H1 (cell line): Measurements from ENCODE around the gene LENG9. TPM values are rescaled to one million over a fixed set of nuclear protein-coding genes. Genes with fewer than 3 reads are reported as not detected.
"Not testable (repeated sequence)": the region's sequence is repeated elsewhere in the genome, so short reads cannot be mapped to it uniquely, and the experiment has no call there.

Source experiments
- CTCF ChIA-PET: fragments of 300-600 bp; sonication (Branson Sonifier 250); formaldehyde crosslinking; loops from one replicate; lab custom pipeline; 2021; ENCODE audit not compliant: partially characterized antibody; lab: Charles Lee
- POLR2A ChIA-PET: fragments of 300-600 bp; sonication (Branson Sonifier 250); formaldehyde crosslinking; loops from one replicate; lab custom pipeline; 2021; ENCODE audit warnings: inconsistent platforms; ENCODE audit not compliant: partially characterized antibody; lab: Charles Lee
- DNase-seq, 2 experiments: peaks; one replicate each; pipeline versions ENCODE4 v3.0.0 to v3.0.0-alpha.2; 2010 to 2022; ENCODE audit warnings: low spot score in 2 of 2, low read depth in 1 of 2, mixed read lengths in 1 of 2
- FAIRE-seq: peaks from 2 replicates; lab custom pipeline; 2011; peaks lifted over from hg19 to GRCh38; lab: Jason Lieb, UNC
- H2AFZ ChIP-seq: 2 replicates; pipeline ENCODE4 v1.8.1; 2012; ENCODE audit warnings: low read length, inconsistent platforms
- H2AK5ac ChIP-seq: 2 replicates; pipeline ENCODE4 v1.6.1; 2013; ENCODE audit warnings: low read depth, low read length
- H2BK120ac ChIP-seq: replicated peaks from 2 replicates; pipeline ENCODE3; 2013; ENCODE audit warnings: low read depth, low read length, inconsistent platforms
- H2BK12ac ChIP-seq: 2 replicates; pipeline ENCODE4 v1.6.1; 2013; ENCODE audit warnings: low read depth, low read length
- H2BK15ac ChIP-seq: 2 replicates; pipeline ENCODE4 v1.6.1; 2013; ENCODE audit warnings: low read length
- H2BK20ac ChIP-seq: 2 replicates; pipeline ENCODE4 v1.6.1; 2013; ENCODE audit warnings: low read length
- H2BK5ac ChIP-seq: 2 replicates; pipeline ENCODE4 v1.6.1; 2013; ENCODE audit warnings: low read depth, low read length
- H3K14ac ChIP-seq: 2 replicates; pipeline ENCODE4 v1.6.1; 2013; ENCODE audit warnings: inconsistent platforms; ENCODE audit not compliant: insufficient read length
- H3K18ac ChIP-seq: 2 replicates; pipeline ENCODE4 v1.6.1; 2013; ENCODE audit warnings: low read length; ENCODE audit errors: extremely low read depth
- H3K23ac ChIP-seq: 2 replicates; pipeline ENCODE4 v1.6.1; 2013; ENCODE audit warnings: inconsistent platforms; ENCODE audit not compliant: insufficient read length
- H3K23me2 ChIP-seq: 2 replicates; pipeline ENCODE4 v1.6.1; 2013; ENCODE audit warnings: low read depth, low read length
- H3K27ac ChIP-seq: 2 replicates; pipeline ENCODE4 v1.6.1; 2011; ENCODE audit warnings: low read depth, low read length, inconsistent platforms
- H3K27me3 ChIP-seq, 4 experiments: replicated peaks in 1 of 4; 1 replicate in 1 of 4; 2 replicates in 3 of 4; pipeline versions ENCODE4 v1.6.1 to v1.8.1; 2011 to 2013; ENCODE audit warnings: low read length in 3 of 4, mild to moderate bottlenecking in 3 of 4, inconsistent platforms in 2 of 4, mixed read lengths in 2 of 4, moderate library complexity in 1 of 4; ENCODE audit not compliant: control insufficient read depth in 3 of 4, insufficient read depth in 3 of 4; ENCODE audit errors: extremely low read depth in 1 of 4
- H3K36me3 ChIP-seq, 4 experiments: 2 replicates each; pipeline versions ENCODE4 v1.6.1 to v1.8.1; 2011 to 2013; ENCODE audit warnings: mild to moderate bottlenecking in 4 of 4, low read length in 3 of 4, moderate library complexity in 2 of 4, control low read depth in 1 of 4, inconsistent platforms in 1 of 4; ENCODE audit not compliant: insufficient read depth in 4 of 4, control insufficient read depth in 2 of 4
- H3K4ac ChIP-seq: replicated peaks from 2 replicates; pipeline ENCODE3; 2013; ENCODE audit warnings: low read length, low read depth, mixed read lengths, inconsistent platforms; ENCODE audit not compliant: insufficient read length
- H3K4me1 ChIP-seq, 4 experiments: replicated peaks in 1 of 4; 1 replicate in 1 of 4; 2 replicates in 3 of 4; pipeline versions ENCODE4 v1.6.1 to v1.8.1; 2011 to 2013; ENCODE audit warnings: low read length in 3 of 4, inconsistent platforms in 2 of 4, mixed read lengths in 1 of 4; ENCODE audit not compliant: insufficient read depth in 4 of 4, control insufficient read depth in 3 of 4
- H3K4me2 ChIP-seq, 2 experiments: 2 replicates each; pipeline versions ENCODE4 v1.6.1 to v1.8.1; 2011 to 2013; ENCODE audit warnings: low read depth in 2 of 2, low read length in 2 of 2, control low read depth in 1 of 2, inconsistent platforms in 1 of 2, mild to moderate bottlenecking in 1 of 2; ENCODE audit not compliant: insufficient read depth in 1 of 2
- H3K4me3 ChIP-seq, 4 experiments: fragments of 200-600, 300-600 bp in 1 of 4; sonication (generic), shearing (Covaris generic), sonication (Bioruptor Twin) in 1 of 4; 2 replicates each; pipeline versions ENCODE4 v1.5.1 to v1.8.1; 2011 to 2016; ENCODE audit warnings: low read length in 4 of 4, low read depth in 3 of 4, control low read depth in 2 of 4, inconsistent platforms in 2 of 4, mild to moderate bottlenecking in 2 of 4, mixed read lengths in 1 of 4, moderate library complexity in 1 of 4; ENCODE audit not compliant: insufficient read depth in 2 of 4; ENCODE audit errors: extremely low read depth in 1 of 4
- H3K56ac ChIP-seq: replicated peaks from 2 replicates; pipeline ENCODE3; 2013; ENCODE audit warnings: low read depth, mild to moderate bottlenecking, mixed read lengths, low read length, inconsistent platforms; ENCODE audit not compliant: insufficient read length
- H3K79me1 ChIP-seq: 2 replicates; pipeline ENCODE4 v1.6.1; 2013; ENCODE audit warnings: low read depth, low read length, control low read depth
- H3K79me2 ChIP-seq, 2 experiments: 2 replicates each; pipeline versions ENCODE4 v1.6.1 to v1.8.1; 2012 to 2013; ENCODE audit warnings: low read length in 2 of 2, mild to moderate bottlenecking in 2 of 2, inconsistent platforms in 1 of 2; ENCODE audit not compliant: insufficient read depth in 2 of 2, control insufficient read depth in 1 of 2
- H3K9ac ChIP-seq, 4 experiments: replicated peaks in 1 of 4; 1 replicate in 1 of 4; 2 replicates in 3 of 4; pipeline versions ENCODE4 v1.6.1 to v1.8.1; 2011 to 2013; ENCODE audit warnings: low read depth in 3 of 4, low read length in 3 of 4, control low read depth in 2 of 4, mild to moderate bottlenecking in 2 of 4, moderate library complexity in 2 of 4, inconsistent platforms in 1 of 4; ENCODE audit errors: extremely low read depth in 1 of 4
- H3K9me3 ChIP-seq, 2 experiments: 2 replicates each; pipeline versions ENCODE4 v1.6.1 to v1.8.1; 2012 to 2013; ENCODE audit warnings: mild to moderate bottlenecking in 2 of 2, moderate library complexity in 2 of 2, control low read depth in 1 of 2, inconsistent platforms in 1 of 2, low read depth in 1 of 2, low read length in 1 of 2, mixed read lengths in 1 of 2; ENCODE audit not compliant: insufficient read depth in 2 of 2
- H4K20me1 ChIP-seq, 2 experiments: replicated peaks in 1 of 2; 2 replicates each; pipeline versions ENCODE3 to v1.8.1; 2011 to 2013; ENCODE audit warnings: inconsistent platforms in 2 of 2, low read length in 2 of 2, mild to moderate bottlenecking in 1 of 2; ENCODE audit not compliant: insufficient read depth in 2 of 2, control insufficient read depth in 1 of 2
- H4K5ac ChIP-seq: 2 replicates; pipeline ENCODE4 v1.6.1; 2013; ENCODE audit warnings: low read length, low read depth, mixed read lengths, inconsistent platforms; ENCODE audit not compliant: insufficient read length
- H4K8ac ChIP-seq: 2 replicates; pipeline ENCODE4 v1.8.0; 2013; ENCODE audit warnings: mild to moderate bottlenecking, moderate library complexity, low read length, inconsistent platforms; ENCODE audit not compliant: insufficient read depth; ENCODE audit errors: extremely low read depth
- H4K91ac ChIP-seq: replicated peaks from 2 replicates; pipeline ENCODE3; 2013; ENCODE audit warnings: low read length, mixed read lengths, inconsistent platforms; ENCODE audit not compliant: insufficient read length
- WGBS, 2 experiments: shearing (Covaris generic) in 1 of 2; methylation state at CpG; one replicate each; pipeline versions ENCODE4 v1.1.6 to v1.1.7; 2013 to 2015; ENCODE audit warnings: low lambda C conversion rate in 2 of 2, mixed read lengths in 2 of 2, inconsistent platforms in 1 of 2, low coverage in 1 of 2, missing lambda C conversion rate in 1 of 2; ENCODE audit not compliant: insufficient replicate concordance in 2 of 2, insufficient coverage in 1 of 2, insufficient read length in 1 of 2; ENCODE audit errors: extremely low coverage in 1 of 2, missing lambda C conversion rate in 1 of 2; 5-methylcytosine and 5-hydroxymethylcytosine counted together
- polyA plus RNA-seq, 7 experiments: library from polyadenylated mRNA; depleted of rRNA in 3 of 7; stranded (reverse) in 5 of 7; unstranded in 2 of 7; fragments of >200 nt in 5 of 7; fragments of 200-250 nt in 2 of 7; gene quantifications; 1 replicate in 5 of 7; 2 replicates in 1 of 7; 4 replicates in 1 of 7; pipeline versions ENCODE4 v1.2.1 to v1.2.3, GENCODE V29; 2011 to 2013; ENCODE audit warnings: missing spikeins in 2 of 7, mixed read lengths in 2 of 7
- total RNA-seq: library from RNA; stranded (reverse); fragmentation: NEBNext Ultra II Directional; extraction: Animal tissue kit (Norgen Biotek cat#: 25700); gene quantifications from 2 replicates; pipeline ENCODE4 v1.2.1, GENCODE V29; 2021

Gene LENG9
- total and polyA plus RNA-seq, 2 of the 8 experiments (the other 6 are each of a cell fraction or from before 2014, with no cell fraction given): 1.6 to 3.9 TPM

GRCh38 chr19:54493056-54493455 is 29.5 kb upstream of the LENG9 start:
- H3K4me3 ChIP-seq, H4K20me1 ChIP-seq, H3K27ac ChIP-seq, H3K23ac ChIP-seq, DNase-seq, H2AK5ac ChIP-seq, H2BK12ac ChIP-seq, H4K8ac ChIP-seq, H4K91ac ChIP-seq, H2BK15ac ChIP-seq, H4K5ac ChIP-seq, H3K4me1 ChIP-seq, POLR2A ChIA-PET, FAIRE-seq, H3K18ac ChIP-seq, H2AFZ ChIP-seq, H3K4me2 ChIP-seq, H3K9ac ChIP-seq, H3K14ac ChIP-seq, H3K36me3 ChIP-seq, CTCF ChIA-PET, H3K79me1 ChIP-seq, H2BK5ac ChIP-seq, H2BK20ac ChIP-seq, H3K27me3 ChIP-seq, H3K56ac ChIP-seq, H3K4ac ChIP-seq, H3K79me2 ChIP-seq, H3K23me2 ChIP-seq, H2BK120ac ChIP-seq: not testable (repeated sequence)
- H3K9me3 ChIP-seq: peaks cover 33 to 74% of the 10 kb centered on the region in 2 experiments
- 85% methylated on average over 5 of the region's 5 CpGs; no CpG with 5 or more reads in 1 of the 2 experiments for WGBS, 2 experiments
